H9 (cell line): Measurements from ENCODE around the gene FMO5. TPM values are rescaled to one million over a fixed set of nuclear protein-coding genes. Genes with fewer than 3 reads are reported as not detected.

Experiments
- DNase-seq: peaks from one replicate; pipeline ENCODE4 v3.0.0-alpha.2; 2017
- H2AFZ ChIP-seq: one replicate; pipeline ENCODE4 v1.6.1; 2013; ENCODE audit warnings: mild to moderate bottlenecking, low read length, control low read depth, moderate library complexity
- H2AK5ac ChIP-seq: 2 replicates; pipeline ENCODE4 v1.6.1; 2013; ENCODE audit warnings: low read length, control low read depth, mixed read lengths; ENCODE audit not compliant: insufficient read length
- H2BK120ac ChIP-seq: one replicate; pipeline ENCODE4 v1.6.1; 2013; ENCODE audit warnings: low read depth, mild to moderate bottlenecking, low read length, control low read depth, inconsistent platforms; ENCODE audit not compliant: poor library complexity, severe bottlenecking
- H2BK12ac ChIP-seq: 2 replicates; pipeline ENCODE4 v1.6.1; 2013; ENCODE audit warnings: low read length, control low read depth, mixed read lengths, low read depth; ENCODE audit not compliant: insufficient read length
- H2BK15ac ChIP-seq: 2 replicates; pipeline ENCODE4 v1.6.1; 2013; ENCODE audit warnings: low read depth, low read length, control low read depth
- H2BK20ac ChIP-seq: one replicate; pipeline ENCODE4 v1.6.1; 2013; ENCODE audit warnings: low read depth, mild to moderate bottlenecking, low read length, control low read depth, inconsistent platforms; ENCODE audit not compliant: poor library complexity, severe bottlenecking
- H2BK5ac ChIP-seq: 2 replicates; pipeline ENCODE4 v1.6.1; 2013; ENCODE audit warnings: low read length, control low read depth, mixed read lengths; ENCODE audit not compliant: insufficient read length
- H3K14ac ChIP-seq: 2 replicates; pipeline ENCODE4 v1.6.1; 2013; ENCODE audit warnings: low read length, control low read depth; ENCODE audit not compliant: insufficient read depth
- H3K18ac ChIP-seq: 2 replicates; pipeline ENCODE4 v1.6.1; 2013; ENCODE audit warnings: low read depth, mild to moderate bottlenecking, mixed read lengths, low read length, control low read depth; ENCODE audit not compliant: insufficient read length
- H3K23ac ChIP-seq: 2 replicates; pipeline ENCODE4 v1.6.1; 2013; ENCODE audit warnings: low read length, control low read depth, mixed read lengths, low read depth; ENCODE audit not compliant: insufficient read length
- H3K23me2 ChIP-seq: 2 replicates; pipeline ENCODE4 v1.6.1; 2013; ENCODE audit warnings: low read depth, mild to moderate bottlenecking, mixed read lengths, low read length, control low read depth; ENCODE audit not compliant: insufficient read length, poor library complexity, severe bottlenecking
- H3K27ac ChIP-seq: 2 replicates; pipeline ENCODE4 v1.5.1; 2013; ENCODE audit warnings: low read length, control low read depth, mixed read lengths, low read depth; ENCODE audit not compliant: insufficient read length
- H3K27me3 ChIP-seq: 2 replicates; pipeline ENCODE4 v1.6.1; 2013; ENCODE audit warnings: low read length, control low read depth, inconsistent platforms; ENCODE audit not compliant: insufficient read depth
- H3K4ac ChIP-seq: 2 replicates; pipeline ENCODE4 v1.6.1; 2013; ENCODE audit warnings: low read depth, mild to moderate bottlenecking, control low read depth, inconsistent platforms, low read length, moderate library complexity
- H3K4me1 ChIP-seq: 2 replicates; pipeline ENCODE4 v1.6.1; 2013; ENCODE audit warnings: low read length, control low read depth, inconsistent platforms; ENCODE audit not compliant: insufficient read depth
- H3K4me2 ChIP-seq: 2 replicates; pipeline ENCODE4 v1.6.1; 2013; ENCODE audit warnings: low read length, control low read depth, mixed read lengths; ENCODE audit not compliant: insufficient read length, insufficient read depth
- H3K56ac ChIP-seq: 2 replicates; pipeline ENCODE4 v1.6.1; 2013; ENCODE audit warnings: low read depth, mild to moderate bottlenecking, mixed read lengths, low read length, control low read depth; ENCODE audit not compliant: insufficient read length
- H3K79me1 ChIP-seq: 2 replicates; pipeline ENCODE4 v1.6.1; 2013; ENCODE audit warnings: low read depth, mild to moderate bottlenecking, moderate library complexity, low read length, control low read depth, inconsistent platforms; ENCODE audit not compliant: insufficient read depth, poor library complexity, severe bottlenecking
- H3K79me2 ChIP-seq: 2 replicates; pipeline ENCODE4 v1.6.1; 2013; ENCODE audit warnings: low read length, control low read depth, inconsistent platforms; ENCODE audit not compliant: insufficient read depth
- H3K9ac ChIP-seq: 2 replicates; pipeline ENCODE4 v1.6.1; 2013; ENCODE audit warnings: low read length, control low read depth, mixed read lengths; ENCODE audit not compliant: insufficient read length; ENCODE audit errors: extremely low read depth
- H3K9me3 ChIP-seq: one replicate; pipeline ENCODE4 v1.6.1; 2013; ENCODE audit warnings: low read depth, low read length, inconsistent platforms; ENCODE audit not compliant: control insufficient read depth
- H3T11ph ChIP-seq: one replicate; pipeline ENCODE4 v1.6.1; 2013; ENCODE audit warnings: mild to moderate bottlenecking, low read length, control low read depth, inconsistent platforms
- H4K20me1 ChIP-seq: one replicate; pipeline ENCODE4 v1.6.1; 2013; ENCODE audit not compliant: control insufficient read depth, insufficient read length, insufficient read depth
- H4K5ac ChIP-seq: 2 replicates; pipeline ENCODE4 v1.6.1; 2013; ENCODE audit warnings: low read depth, mild to moderate bottlenecking, mixed read lengths, low read length, control low read depth; ENCODE audit not compliant: insufficient read length
- H4K8ac ChIP-seq: replicated peaks from 2 replicates; pipeline ENCODE4 v1.6.1; 2013; ENCODE audit warnings: low read length, control low read depth, mixed read lengths, low read depth; ENCODE audit not compliant: insufficient read length
- H4K91ac ChIP-seq: 2 replicates; pipeline ENCODE4 v1.6.1; 2013; ENCODE audit warnings: low read depth, mild to moderate bottlenecking, moderate library complexity, mixed read lengths, low read length, control low read depth; ENCODE audit not compliant: insufficient read length
- H3K27ac Mint-ChIP-seq, 3 experiments: 2 replicates in 2 of 3; 3 replicates in 1 of 3; pipeline ENCODE4 v1.8.0; 2020 to 2021; ENCODE audit warnings: mixed read lengths in 3 of 3, mild to moderate bottlenecking in 1 of 3, moderate library complexity in 1 of 3
- H3K27me3 Mint-ChIP-seq: 2 replicates; pipeline ENCODE4 v1.8.0; 2021; ENCODE audit warnings: low read depth, mild to moderate bottlenecking, moderate library complexity, mixed read lengths
- H3K36me3 Mint-ChIP-seq, 3 experiments: 2 replicates in 2 of 3; 3 replicates in 1 of 3; pipeline ENCODE4 v1.8.0; 2020 to 2021; ENCODE audit warnings: low read depth in 3 of 3, mixed read lengths in 3 of 3; ENCODE audit not compliant: insufficient read depth in 1 of 3
- H3K4me1 Mint-ChIP-seq, 2 experiments: 2 replicates each; pipeline ENCODE4 v1.8.0; 2020; ENCODE audit warnings: mixed read lengths in 2 of 2
- H3K4me3 Mint-ChIP-seq, 2 experiments: 2 replicates in 1 of 2; 3 replicates in 1 of 2; pipeline ENCODE4 v1.8.0; 2020 to 2021; ENCODE audit warnings: mild to moderate bottlenecking in 2 of 2, mixed read lengths in 2 of 2, moderate library complexity in 1 of 2
- H3K9me3 Mint-ChIP-seq, 2 experiments: 2 replicates in 1 of 2; 3 replicates in 1 of 2; pipeline ENCODE4 v1.8.0; 2020; ENCODE audit warnings: mild to moderate bottlenecking in 2 of 2, mixed read lengths in 2 of 2, moderate library complexity in 1 of 2
- CTCF ChIP-seq: fragments of 200-600 bp; sonication (generic); conservative IDR thresholded peaks from 3 replicates; pipeline ENCODE4 v1.8.0; 2021; ENCODE audit warnings: antibody characterized with exemption, mild to moderate bottlenecking
- WGBS: extraction: QIAGEN DNeasy Blood & Tissue Kit; methylation state at CpG from one replicate; pipeline ENCODE4 v1.1.7; 2013; ENCODE audit warnings: missing lambda C conversion rate, low lambda C conversion rate, mixed read lengths; ENCODE audit not compliant: insufficient read length; ENCODE audit errors: extremely low coverage; 5-methylcytosine and 5-hydroxymethylcytosine counted together
- total RNA-seq: library from RNA; stranded (reverse); gene quantifications from 2 replicates; pipeline ENCODE4 v1.2.1, GENCODE V29; 2021

The FMO5 gene
- total RNA-seq, 1 experiment from 2014 or later: 0.61 TPM

GRCh38 chr1:147169171-147169570 is 56.0 kb downstream of the FMO5 start:
- H2BK12ac ChIP-seq: no peak overlapping the region
- H2BK120ac ChIP-seq: no peak overlapping the region
- H2AK5ac ChIP-seq: no peak overlapping the region
- Mint-ChIP-seq H3K4me1 (peaks cover 38 to 40% of the 10 kb centered on the region in 2 experiments), H3K9me3 (peaks cover 0 to 3% of the 10 kb centered on the region in 2 experiments; a peak in 1 of 5 replicates), H3K27me3 (no peaks in the 10 kb centered on the region), H3K36me3 (peaks cover 16 to 33% (median 28%) of the 10 kb centered on the region in 3 experiments; a peak in 6 of 7 replicates), H3K27ac (no peak overlapping the region), H3K4me3 (no peak overlapping the region)
- H2BK5ac ChIP-seq: no peak overlapping the region
- no peak for DNase-seq
- H3T11ph ChIP-seq: no peak overlapping the region
- H3K27me3 ChIP-seq: no peaks in the 10 kb centered on the region
- no peak overlapping the region for H3K18ac ChIP-seq
- no peak overlapping the region for H4K91ac ChIP-seq
- H3K4ac ChIP-seq: no peak overlapping the region
- H4K20me1 ChIP-seq: no peaks in the 10 kb centered on the region
- H2AFZ ChIP-seq: no peak overlapping the region
- no peaks in the 10 kb centered on the region; the same call in 1 of the 2 replicates for H3K4me1 ChIP-seq
- H3K56ac ChIP-seq: no peak overlapping the region
- no peaks in the 10 kb centered on the region for H3K9me3 ChIP-seq
- H4K8ac ChIP-seq: no peak overlapping the region
- H3K14ac ChIP-seq: no peak overlapping the region
- H3K79me2 ChIP-seq: peaks cover 8% of the 10 kb centered on the region; the same call in 1 of the 2 replicates
- no peak overlapping the region for H2BK15ac ChIP-seq
- H3K4me2 ChIP-seq: no peak overlapping the region
- no peak overlapping the region for H3K27ac ChIP-seq
- no peak overlapping the region for H3K9ac ChIP-seq
- H3K79me1 ChIP-seq: no peaks in the 10 kb centered on the region
- no peak for TF ChIP-seq CTCF
- peaks cover 11% of the 10 kb centered on the region for H3K23me2 ChIP-seq
- no peak overlapping the region for H2BK20ac ChIP-seq
- H3K23ac ChIP-seq: no peak overlapping the region
- no CpG with 5 or more reads among the region's 3 CpGs for WGBS
- no peak overlapping the region for H4K5ac ChIP-seq
